Measurements from ENCODE around the gene PITPNB. TPM values are rescaled to one million over a fixed set of nuclear protein-coding genes. Genes with fewer than 3 reads are reported as not detected.

PITPNB gene
- total RNA-seq, 1 donor from 2014 or later = 56.8 TPM

DNA sequence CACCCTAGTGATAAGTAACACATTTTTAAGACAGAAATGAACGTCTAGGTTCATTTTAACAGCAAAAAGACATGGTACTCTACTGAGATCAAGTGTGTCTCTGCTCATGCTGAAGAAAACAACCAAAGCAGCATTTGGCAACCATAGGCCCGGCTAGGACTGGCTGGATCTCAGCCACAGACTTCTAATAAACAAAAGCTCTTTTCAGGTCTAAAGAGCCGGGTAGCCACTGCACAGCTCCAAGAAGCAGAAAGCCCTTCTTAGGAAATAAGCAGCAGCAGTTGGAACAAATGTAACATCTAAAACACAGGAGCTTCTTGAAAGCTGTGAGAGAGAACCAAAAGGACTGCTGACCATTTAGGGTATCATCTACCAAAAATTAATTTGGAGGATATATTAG, 37.6 kb downstream of the PITPNB start:
- DNase-seq (ENCODE audit: extremely low read depth, low read depth, low spot score) = no peak

DNA sequence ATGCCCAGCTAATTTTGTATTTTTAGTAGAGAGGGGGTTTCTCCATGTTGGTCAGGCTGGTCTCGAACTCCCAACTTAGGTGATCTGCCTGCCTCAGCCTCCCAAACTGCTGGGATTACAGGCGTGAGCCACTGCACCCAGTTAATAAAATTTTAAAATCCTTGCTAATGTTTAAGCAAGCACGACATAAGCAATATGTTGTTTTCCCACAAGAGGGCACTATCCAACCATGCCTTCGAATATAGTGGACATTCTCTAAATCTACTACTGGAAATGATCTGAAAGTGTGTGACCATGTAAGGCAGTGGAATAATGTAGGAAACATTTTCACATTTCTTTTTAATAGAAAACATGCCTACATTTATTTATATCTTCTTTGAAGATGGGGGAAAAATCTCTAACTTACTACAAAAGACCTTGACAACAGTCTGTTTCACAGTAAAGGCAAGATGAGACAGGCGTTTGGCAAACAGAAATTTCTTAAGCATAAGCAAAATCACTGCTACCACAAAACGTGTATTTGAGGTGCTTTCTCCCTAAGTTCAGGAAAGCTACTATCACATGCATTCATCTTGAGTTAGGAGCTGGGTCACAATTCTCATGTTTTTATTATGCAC, 38.2 kb downstream of the PITPNB start:
- DNase-seq (ENCODE audit: extremely low read depth, low read depth, low spot score) = peak; percentile 69

GRCh38 chr22:27879923-27880322, 39.1 kb downstream of the PITPNB start:
- DNase-seq (ENCODE audit: extremely low read depth, low read depth, low spot score) = peak; percentile 33

DNA sequence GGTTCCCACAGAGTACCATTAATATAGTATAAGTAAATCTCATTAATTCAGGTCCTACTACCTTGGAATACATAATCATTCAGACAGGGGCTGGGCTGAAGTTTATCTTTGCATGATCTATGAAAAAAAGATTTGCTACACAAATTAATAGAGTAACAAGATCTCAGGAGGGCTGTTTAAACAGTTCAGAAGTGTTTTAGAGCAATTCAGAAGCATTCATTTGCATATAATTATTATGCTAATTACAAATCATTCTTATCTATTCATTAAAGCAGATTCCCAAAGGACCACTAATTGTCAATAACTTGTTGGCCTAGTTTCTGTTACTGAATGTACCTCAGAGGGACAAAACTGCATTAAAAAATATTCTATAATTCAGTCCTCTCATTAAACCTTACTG, 40.5 kb downstream of the PITPNB start:
- no peak for DNase-seq (ENCODE audit: extremely low read depth, low read depth, low spot score)

DNA sequence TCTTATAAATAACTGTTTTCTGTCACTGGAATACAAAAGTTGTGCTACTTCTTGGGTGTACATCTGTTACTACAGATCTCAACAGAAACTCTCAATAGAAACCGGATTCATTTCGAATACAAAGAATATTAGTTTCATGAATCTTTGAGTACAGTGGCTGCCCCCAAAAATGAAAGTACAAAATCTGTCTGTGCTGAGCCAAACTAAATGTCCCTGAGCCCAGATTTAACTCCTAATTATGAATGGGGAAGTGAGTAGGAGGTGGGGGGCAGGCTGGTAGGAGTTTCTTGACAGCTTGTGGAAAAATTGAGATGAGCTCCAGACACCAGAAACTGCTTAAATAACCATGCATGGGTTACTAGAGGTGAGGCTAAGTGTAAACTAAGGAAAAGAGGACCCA, 41.6 kb downstream of the PITPNB start:
- no peak for DNase-seq (ENCODE audit: extremely low read depth, low read depth, low spot score)

- no peak for DNase-seq (ENCODE audit: extremely low read depth, low read depth, low spot score)
Measured at GRCh38 chr22:27876684-27877083, 42.4 kb downstream of the PITPNB start.

- DNase-seq (ENCODE audit: extremely low read depth, low read depth, low spot score) = no peak
Measured at GRCh38 chr22:27875951-27876350, 43.1 kb downstream of the PITPNB start.

DNA sequence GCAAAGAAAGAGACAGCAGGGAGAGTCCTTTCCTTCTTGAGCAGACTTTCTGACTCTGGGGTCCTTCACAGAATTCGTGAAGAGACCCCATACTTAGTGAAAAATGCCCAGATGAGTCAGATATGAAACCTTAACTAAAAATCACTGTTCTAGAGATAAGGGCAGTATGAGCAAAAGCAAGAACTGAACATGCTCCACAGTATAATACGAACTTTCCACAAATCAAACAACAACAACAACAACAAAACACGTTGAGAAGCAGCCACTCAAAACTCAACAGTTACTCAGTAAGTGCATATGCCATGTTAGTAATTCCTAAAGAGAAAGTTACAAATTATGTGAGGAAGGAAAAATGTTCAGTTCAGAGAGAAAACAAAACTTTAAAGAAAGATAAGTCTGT, 44.3 kb downstream of the PITPNB start:
- DNase-seq (ENCODE audit: extremely low read depth, low read depth, low spot score) = no peak

DNA sequence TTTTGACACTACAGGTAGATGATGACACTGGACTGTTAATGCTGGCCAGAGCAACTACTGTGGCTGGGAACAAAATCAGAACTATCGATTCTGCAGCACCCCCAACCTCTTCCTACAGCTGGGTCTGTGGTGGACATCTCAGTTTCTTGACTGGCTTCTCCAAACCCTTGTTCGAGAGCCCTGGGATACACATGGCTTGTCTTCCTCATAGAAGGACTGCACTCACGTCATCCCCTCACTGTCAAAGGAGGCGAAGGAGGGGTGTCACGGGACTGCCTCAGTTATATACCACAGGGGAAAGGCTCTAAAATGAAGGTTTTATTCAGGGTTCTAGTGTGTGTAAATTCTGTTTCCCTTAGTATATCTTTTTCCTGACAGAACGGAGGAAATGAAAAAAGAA, 44.9 kb downstream of the PITPNB start:
- DNase-seq (ENCODE audit: extremely low read depth, low read depth, low spot score) = no peak

DNA sequence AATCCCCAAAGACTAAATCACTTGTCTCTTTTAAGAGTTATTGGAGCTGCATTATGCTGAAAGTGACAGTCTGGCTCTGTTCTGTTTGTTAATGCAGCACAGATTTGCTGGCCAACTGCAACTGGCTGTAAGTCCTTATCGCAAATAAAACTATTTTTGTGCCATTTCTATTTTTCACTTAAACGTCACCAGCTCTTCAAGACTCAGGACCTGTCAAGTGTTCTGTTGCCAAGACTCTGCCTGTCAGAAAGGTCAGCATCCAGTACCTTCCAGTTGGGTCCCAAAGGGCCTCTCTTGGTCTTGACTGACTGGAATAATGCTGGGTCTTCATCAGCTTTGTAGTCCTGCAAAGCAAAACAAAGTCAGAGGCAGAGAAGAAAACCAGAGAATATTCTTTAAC, 45.6 kb downstream of the PITPNB start:
- no peak for DNase-seq (ENCODE audit: extremely low read depth, low read depth, low spot score)

GRCh38 chr22:27872488-27872887, 46.6 kb downstream of the PITPNB start:
- no peak for DNase-seq (ENCODE audit: extremely low read depth, low read depth, low spot score)

GRCh38 chr22:27871306-27872014, 47.6 kb downstream of the PITPNB start:
- DNase-seq (ENCODE audit: extremely low read depth, low read depth, low spot score) = no peak

DNA sequence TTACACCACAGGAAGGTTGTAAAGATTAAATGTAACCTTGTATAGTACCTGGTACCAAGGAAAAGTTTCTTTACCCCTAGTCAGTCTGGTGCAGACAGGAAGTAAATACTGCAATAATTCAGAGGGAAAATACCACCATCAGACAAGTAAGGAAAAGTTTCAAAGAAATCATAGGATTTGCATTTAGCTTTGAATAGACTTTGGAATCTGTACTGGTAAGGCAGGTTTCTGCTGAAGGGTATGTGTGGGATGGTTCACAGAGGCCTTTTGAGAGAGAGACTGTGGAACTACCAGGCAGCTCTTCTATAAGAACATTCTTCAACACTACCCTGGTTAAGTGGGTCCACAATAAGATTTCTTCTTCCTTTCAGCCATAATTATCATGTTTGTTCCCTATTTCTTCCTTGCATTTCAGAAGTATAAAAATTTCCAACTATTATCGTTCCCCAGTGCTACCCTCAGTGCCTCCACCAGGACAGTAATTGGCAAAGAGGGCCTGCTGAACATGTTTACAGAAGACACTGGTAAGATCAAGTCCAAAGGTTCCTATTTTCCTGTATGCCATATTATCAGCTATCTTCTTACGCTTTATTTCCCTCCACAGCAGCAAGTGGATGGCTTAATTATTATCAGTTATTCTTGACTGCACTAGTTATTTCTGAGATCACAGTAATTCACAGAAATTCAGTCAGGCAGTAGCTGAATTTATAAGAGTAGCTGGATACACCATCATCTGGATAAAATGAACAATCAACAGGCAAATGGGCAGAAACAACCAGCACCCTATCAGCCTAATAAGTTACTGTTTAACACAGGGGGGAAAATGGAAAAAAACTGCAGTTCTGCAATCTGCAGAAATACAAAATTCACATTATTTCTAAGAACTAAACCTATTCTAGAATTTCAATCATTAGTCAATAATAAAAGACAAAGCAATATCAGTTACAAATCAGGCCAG, 48.5 kb downstream of the PITPNB start:
- no peak for DNase-seq (ENCODE audit: extremely low read depth, low read depth, low spot score)

GRCh38 chr22:27868732-27869282, 50.2 kb downstream of the PITPNB start:
- DNase-seq (ENCODE audit: extremely low read depth, low read depth, low spot score) = no peak

- DNase-seq (ENCODE audit: extremely low read depth, low read depth, low spot score) = no peak
Measured at GRCh38 chr22:27867953-27868731, 50.9 kb downstream of the PITPNB start.

DNA sequence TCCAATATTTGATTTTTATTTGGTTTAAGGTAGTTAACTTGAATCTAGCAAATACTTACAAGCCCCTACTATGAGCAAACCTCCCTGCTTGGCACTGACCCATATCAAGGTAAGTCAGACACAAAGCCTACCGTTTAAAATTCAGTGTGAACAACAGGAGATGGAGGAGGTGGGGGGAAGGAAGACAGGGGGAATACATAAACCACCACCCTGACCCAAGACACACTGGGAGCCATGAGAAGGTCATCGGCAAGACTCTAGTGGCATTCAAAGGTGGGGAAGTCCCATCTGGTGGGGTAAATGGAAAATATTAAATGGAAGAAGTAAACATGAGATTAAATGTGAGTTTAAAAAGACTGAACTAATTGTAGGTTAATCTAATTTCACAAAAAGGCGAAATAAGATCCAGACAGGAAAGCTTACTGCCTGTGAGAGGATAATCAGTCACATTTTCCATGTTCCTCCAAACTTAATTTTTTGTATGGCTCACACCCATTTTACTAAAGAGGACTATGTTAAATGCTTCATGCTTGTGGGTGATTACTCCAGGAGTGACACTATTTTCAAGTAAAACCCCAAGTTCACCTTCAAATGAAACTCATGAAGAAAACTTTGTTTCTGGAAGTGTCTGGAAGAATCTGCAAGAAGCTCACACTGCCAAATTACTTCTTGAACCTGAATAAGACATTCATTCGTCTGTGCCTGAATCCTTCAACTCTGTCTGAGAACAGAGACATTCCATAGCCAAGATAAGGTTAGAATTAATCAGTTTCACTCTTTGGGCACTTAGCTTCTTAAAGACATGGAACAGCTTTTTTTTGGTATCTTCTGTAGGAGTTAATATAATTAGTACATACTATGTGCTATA, 51.7 kb downstream of the PITPNB start:
- DNase-seq (ENCODE audit: extremely low read depth, low read depth, low spot score) = no peak

GRCh38 chr22:27866135-27867084, 52.6 kb downstream of the PITPNB start:
- DNase-seq (ENCODE audit: extremely low read depth, low read depth, low spot score) = no peak

GRCh38 chr22:27865496-27865895, 53.6 kb downstream of the PITPNB start:
- no peak for DNase-seq (ENCODE audit: extremely low read depth, low read depth, low spot score)
